HG03575 (cell line): ENCODE data around the gene POTEB.
"Not testable (repeated sequence)": the region's sequence is repeated elsewhere in the genome, so short reads cannot be mapped to it uniquely, and the experiment has no call there.

Source experiments
- ATAC-seq: cut with Tn5 transposase; IDR thresholded peaks from one replicate; pipeline ENCODE4 v1.9.1; 2021; ENCODE audit not compliant: unreplicated experiment, insufficient number of reproducible peaks, low FRiP score; ENCODE audit errors: extremely low read depth

POTEB gene

GRCh38 chr15:21877635-21878034, at the start of gene POTEB:
Gene POTEB (minus strand): TSS chr15:21877735. CDS start chr15:21877246, 489 bp downstream.
- ATAC-seq, result not testable (repeated sequence)

GRCh38 chr15:21890955-21891354, 13.4 kb upstream of the POTEB start:
- not testable (repeated sequence) for ATAC-seq

DNA sequence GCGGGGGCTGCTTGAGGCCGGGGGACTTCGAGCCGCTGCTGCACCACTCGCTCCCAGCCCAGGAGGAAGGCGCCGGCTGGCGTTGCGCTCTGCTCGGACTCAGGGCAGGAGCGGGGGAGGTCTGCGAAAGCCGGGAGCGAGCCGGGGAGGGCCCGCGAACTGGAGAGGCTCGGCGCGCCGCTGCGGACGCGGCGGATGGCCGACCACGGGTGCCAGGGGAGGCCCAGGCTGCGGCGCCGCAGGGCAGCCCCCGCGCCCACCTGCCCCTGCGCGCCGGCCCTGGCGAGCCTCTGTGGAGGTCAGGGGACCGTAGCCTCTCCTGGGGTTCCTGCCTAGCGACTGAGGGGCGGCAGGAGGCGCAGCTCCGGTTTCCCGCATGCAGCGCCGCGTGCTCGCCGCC, 12.0 kb upstream of the POTEB start:
- not testable (repeated sequence) for ATAC-seq

DNA sequence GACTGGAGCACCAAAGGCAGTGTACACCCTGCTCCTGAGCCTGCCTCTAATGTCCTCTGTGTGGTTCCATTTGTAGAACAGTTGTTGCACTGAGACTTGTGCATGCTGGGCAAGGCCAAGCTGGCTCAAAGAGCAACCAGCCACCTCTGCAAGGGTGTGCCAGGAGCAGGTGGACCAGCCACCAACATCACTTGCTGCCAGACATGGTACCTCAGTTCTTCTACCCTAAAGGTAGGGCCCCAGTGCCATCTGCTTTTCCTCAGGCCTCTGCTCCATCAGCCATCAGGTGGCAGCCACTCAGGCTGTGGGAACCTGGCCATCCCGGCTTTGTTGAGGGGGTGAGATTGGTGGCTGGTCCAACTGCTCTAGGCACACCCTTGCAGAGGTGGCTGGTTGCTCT, 38.7 kb downstream of the POTEB start:
- not testable (repeated sequence) for ATAC-seq
